ENCODE measurements around the gene BCL2A1. TPM values are rescaled to one million over a fixed set of nuclear protein-coding genes. Genes with fewer than 3 reads are reported as not detected.
"Not testable (repeated sequence)": the region's sequence is repeated elsewhere in the genome, so short reads cannot be mapped to it uniquely, and the experiment has no call there.

BCL2A1 gene
- total RNA-seq, 1 donor from 2014 or later = not detected

- DNase-seq (ENCODE audit: low read depth) = peak; percentile 40
Observed at GRCh38 chr15:79989682-79990081, 18.7 kb upstream of the BCL2A1 start.

GRCh38 chr15:79989183-79989582 is 18.2 kb upstream of the BCL2A1 start:
- DNase-seq (ENCODE audit: low read depth) = no peak

GRCh38 chr15:79988448-79989117 is 17.6 kb upstream of the BCL2A1 start:
- no peak for DNase-seq (ENCODE audit: low read depth)

GRCh38 chr15:79987969-79988368 is 17.0 kb upstream of the BCL2A1 start:
- no peak for DNase-seq (ENCODE audit: low read depth)

GRCh38 chr15:79987569-79987955 is 16.6 kb upstream of the BCL2A1 start:
- no peak for DNase-seq (ENCODE audit: low read depth)

- DNase-seq (ENCODE audit: low read depth) = no peak
Observed at GRCh38 chr15:79981831-79982455, 10.9 kb upstream of the BCL2A1 start.

- DNase-seq (ENCODE audit: low read depth) = peak; percentile 32
Observed at GRCh38 chr15:79978655-79979514, 7.9 kb upstream of the BCL2A1 start.

GRCh38 chr15:79978260-79978654 is 7.3 kb upstream of the BCL2A1 start:
- DNase-seq (ENCODE audit: low read depth) = no peak

GRCh38 chr15:79977431-79978054 is 6.5 kb upstream of the BCL2A1 start:
- DNase-seq (ENCODE audit: low read depth) = no peak

GRCh38 chr15:79973456-79974195 is 2.6 kb upstream of the BCL2A1 start:
- DNase-seq (ENCODE audit: low read depth) = no peak

GRCh38 chr15:79972863-79973262 is 1.9 kb upstream of the BCL2A1 start:
- DNase-seq (ENCODE audit: low read depth) = no peak

GRCh38 chr15:79970181-79970580 is 815 bp downstream of the BCL2A1 start:
- no peak for DNase-seq (ENCODE audit: low read depth)

GRCh38 chr15:79969146-79969545 is 1.9 kb downstream of the BCL2A1 start:
- no peak for DNase-seq (ENCODE audit: low read depth)

- no peak for DNase-seq (ENCODE audit: low read depth)
Observed at GRCh38 chr15:79967298-79968182, 3.5 kb downstream of the BCL2A1 start.

- no peak for DNase-seq (ENCODE audit: low read depth)
Observed at GRCh38 chr15:79966634-79967297, 4.2 kb downstream of the BCL2A1 start.

- peak; percentile 53 for DNase-seq (ENCODE audit: low read depth)
Observed at GRCh38 chr15:79965846-79966630, 5.0 kb downstream of the BCL2A1 start.

GRCh38 chr15:79964232-79964805 is 6.7 kb downstream of the BCL2A1 start:
- DNase-seq (ENCODE audit: low read depth) = no peak

- DNase-seq (ENCODE audit: low read depth) = not testable (repeated sequence)
Observed at GRCh38 chr15:79962921-79963320, 8.1 kb downstream of the BCL2A1 start.

- no peak for DNase-seq (ENCODE audit: low read depth)
Observed at GRCh38 chr15:79962178-79962577, 8.8 kb downstream of the BCL2A1 start.
